ENCODE measurements around the gene ADPRH.

- no peak for TF ChIP-seq GATA2 (IDR thresholded peaks at IDR 0.05; ENCODE audit: low read depth, low read length)
- no peak for TF ChIP-seq GATA3 (IDR thresholded peaks at IDR 0.05; ENCODE audit: low read depth, low read length)
Measured at GRCh38 chr3:119609301-119609700, 30.0 kb downstream of the ADPRH start.

Data from SH-SY5Y (cell line).